T follicular helper cell (primary cell): ENCODE results near the gene OR3A2.
"Not testable (repeated sequence)": the region's sequence is repeated elsewhere in the genome, so short reads cannot be mapped to it uniquely, and the experiment has no call there.

Experiments
- DNase-seq: peaks from one replicate; pipeline ENCODE4 v3.0.0-alpha.2; 2020; ENCODE audit warnings: low read depth

The OR3A2 gene

GRCh38 chr17:3293548-3293947, 92.6 kb downstream of the OR3A2 start:
- DNase-seq: not testable (repeated sequence)

GRCh38 chr17:3282901-3283300, 103.2 kb downstream of the OR3A2 start:
- no peak for DNase-seq

GRCh38 chr17:3276126-3276525, 110.0 kb downstream of the OR3A2 start:
- DNase-seq: no peak

GRCh38 chr17:3271072-3271848, 114.8 kb downstream of the OR3A2 start:
- no peak for DNase-seq

- no peak for DNase-seq
These were observed 125.5 kb downstream of the OR3A2 start for GRCh38 chr17:3260600-3260999.

- DNase-seq: no peak
These were observed 125.9 kb downstream of the OR3A2 start for GRCh38 chr17:3260163-3260562.

GRCh38 chr17:3256575-3256974, 129.5 kb downstream of the OR3A2 start:
- DNase-seq: no peak

- DNase-seq: not testable (repeated sequence)
These were observed 137.1 kb downstream of the OR3A2 start for GRCh38 chr17:3249013-3249412.

GRCh38 chr17:3244841-3245240, 141.3 kb downstream of the OR3A2 start:
- not testable (repeated sequence) for DNase-seq

- DNase-seq: not testable (repeated sequence)
These were observed 145.1 kb downstream of the OR3A2 start for GRCh38 chr17:3241044-3241443.

- DNase-seq: not testable (repeated sequence)
These were observed 147.4 kb downstream of the OR3A2 start for GRCh38 chr17:3238685-3239084.

GRCh38 chr17:3232300-3232699, 153.8 kb downstream of the OR3A2 start:
- not testable (repeated sequence) for DNase-seq
